ENCODE data around the gene MCC. TPM values are rescaled to one million over a fixed set of nuclear protein-coding genes. Genes with fewer than 3 reads are reported as not detected.

The MCC gene
- total RNA-seq, 1 donor from 2014 or later: 26.9 TPM

GRCh38 chr5:113510836-113511451 is 22.7 kb upstream of the MCC start:
- H3K9me3 Mint-ChIP-seq (ENCODE audit: unreplicated experiment): no peaks in the 10 kb centered on the region
- no peaks in the 10 kb centered on the region for H3K9me3 ChIP-seq (ENCODE audit: insufficient read depth, low read depth, low read length)
- H3K79me2 ChIP-seq (ENCODE audit: insufficient read depth, low read length): peaks cover 28% of the 10 kb centered on the region
- H3K4me1 ChIP-seq (ENCODE audit: insufficient read depth, low read length): peaks cover 5% of the 10 kb centered on the region
- no peak overlapping the region for H3K27ac Mint-ChIP-seq (ENCODE audit: unreplicated experiment)
- H3K27me3 ChIP-seq (ENCODE audit: insufficient read depth, low read length): no peaks in the 10 kb centered on the region
- H3K27me3 Mint-ChIP-seq (ENCODE audit: low read depth, unreplicated experiment): no peaks in the 10 kb centered on the region
- H4K20me1 ChIP-seq (ENCODE audit: insufficient read depth, low read length): peaks cover 4% of the 10 kb centered on the region
- no peak overlapping the region for H3K4me3 ChIP-seq (ENCODE audit: insufficient read depth, low read depth, low read length)
- no peaks in the 10 kb centered on the region for H3K36me3 ChIP-seq (ENCODE audit: insufficient read depth, low read length)
- no peak overlapping the region for H3K9ac ChIP-seq (ENCODE audit: low read length)
- H3K27ac ChIP-seq (ENCODE audit: low read depth, low read length): no peak overlapping the region
- DNase-seq (ENCODE audit: low read depth): no peak
- peaks cover 4% of the 10 kb centered on the region for H3K4me1 Mint-ChIP-seq (ENCODE audit: low read depth, unreplicated experiment)
- TF ChIP-seq EZH2 (IDR thresholded peaks at IDR 0.05; ENCODE audit: insufficient read depth, low read length) (no peak), CTCF (IDR thresholded peaks at IDR 0.05; ENCODE audit: insufficient read depth, low read depth, low read length) (peak; percentile 49)
- peak; percentile 39 for FAIRE-seq
- H3K4me2 ChIP-seq (ENCODE audit: low read length): no peak overlapping the region
- H3K36me3 Mint-ChIP-seq (ENCODE audit: low read depth, unreplicated experiment): no peaks in the 10 kb centered on the region
- H2AFZ ChIP-seq (ENCODE audit: low read depth, low read length): no peak overlapping the region
- H3K4me3 Mint-ChIP-seq (ENCODE audit: unreplicated experiment): no peak overlapping the region

GRCh38 chr5:113508756-113509155 is 20.5 kb upstream of the MCC start:
- TF ChIP-seq CTCF (IDR thresholded peaks at IDR 0.05; ENCODE audit: insufficient read depth, low read depth, low read length) (no peak), EZH2 (IDR thresholded peaks at IDR 0.05; ENCODE audit: insufficient read depth, low read length) (no peak)
- no peak overlapping the region for H2AFZ ChIP-seq (ENCODE audit: low read depth, low read length)
- no peak overlapping the region for H3K4me3 ChIP-seq (ENCODE audit: insufficient read depth, low read depth, low read length)
- H3K36me3 Mint-ChIP-seq (ENCODE audit: low read depth, unreplicated experiment): no peaks in the 10 kb centered on the region
- H3K9ac ChIP-seq (ENCODE audit: low read length): no peak overlapping the region
- H3K36me3 ChIP-seq (ENCODE audit: insufficient read depth, low read length): no peaks in the 10 kb centered on the region
- DNase-seq (ENCODE audit: low read depth) (peak; percentile 30), FAIRE-seq (no peak)
- H3K27me3 ChIP-seq (ENCODE audit: insufficient read depth, low read length): no peaks in the 10 kb centered on the region
- H3K79me2 ChIP-seq (ENCODE audit: insufficient read depth, low read length): peaks cover 9% of the 10 kb centered on the region
- no peak overlapping the region for H3K27ac ChIP-seq (ENCODE audit: low read depth, low read length)
- H3K27ac Mint-ChIP-seq (ENCODE audit: unreplicated experiment): no peak overlapping the region
- H3K4me2 ChIP-seq (ENCODE audit: low read length): no peak overlapping the region
- no peaks in the 10 kb centered on the region for H3K27me3 Mint-ChIP-seq (ENCODE audit: low read depth, unreplicated experiment)
- peaks cover 8% of the 10 kb centered on the region for H3K4me1 Mint-ChIP-seq (ENCODE audit: low read depth, unreplicated experiment)
- H4K20me1 ChIP-seq (ENCODE audit: insufficient read depth, low read length): no peaks in the 10 kb centered on the region
- H3K4me1 ChIP-seq (ENCODE audit: insufficient read depth, low read length): no peaks in the 10 kb centered on the region
- no peaks in the 10 kb centered on the region for H3K9me3 Mint-ChIP-seq (ENCODE audit: unreplicated experiment)
- no peak overlapping the region for H3K4me3 Mint-ChIP-seq (ENCODE audit: unreplicated experiment)
- no peaks in the 10 kb centered on the region for H3K9me3 ChIP-seq (ENCODE audit: insufficient read depth, low read depth, low read length)

GRCh38 chr5:113507601-113508000 is 19.3 kb upstream of the MCC start:
- no peak overlapping the region for H3K27ac Mint-ChIP-seq (ENCODE audit: unreplicated experiment)
- no peaks in the 10 kb centered on the region for H3K4me1 ChIP-seq (ENCODE audit: insufficient read depth, low read length)
- no peak for TF ChIP-seq CTCF (IDR thresholded peaks at IDR 0.05; ENCODE audit: insufficient read depth, low read depth, low read length)
- no peak for TF ChIP-seq EZH2 (IDR thresholded peaks at IDR 0.05; ENCODE audit: insufficient read depth, low read length)
- no peak overlapping the region for H3K9ac ChIP-seq (ENCODE audit: low read length)
- peaks cover 8% of the 10 kb centered on the region for H3K4me1 Mint-ChIP-seq (ENCODE audit: low read depth, unreplicated experiment)
- no peaks in the 10 kb centered on the region for H3K36me3 Mint-ChIP-seq (ENCODE audit: low read depth, unreplicated experiment)
- DNase-seq (ENCODE audit: low read depth) (no peak), FAIRE-seq (no peak)
- no peak overlapping the region for H2AFZ ChIP-seq (ENCODE audit: low read depth, low read length)
- H3K4me2 ChIP-seq (ENCODE audit: low read length): no peak overlapping the region
- no peaks in the 10 kb centered on the region for H3K9me3 Mint-ChIP-seq (ENCODE audit: unreplicated experiment)
- no peaks in the 10 kb centered on the region for H3K79me2 ChIP-seq (ENCODE audit: insufficient read depth, low read length)
- H3K4me3 ChIP-seq (ENCODE audit: insufficient read depth, low read depth, low read length): no peak overlapping the region
- no peaks in the 10 kb centered on the region for H3K36me3 ChIP-seq (ENCODE audit: insufficient read depth, low read length)
- H3K27me3 Mint-ChIP-seq (ENCODE audit: low read depth, unreplicated experiment): no peaks in the 10 kb centered on the region
- H3K9me3 ChIP-seq (ENCODE audit: insufficient read depth, low read depth, low read length): no peaks in the 10 kb centered on the region
- H3K27ac ChIP-seq (ENCODE audit: low read depth, low read length): no peak overlapping the region
- no peaks in the 10 kb centered on the region for H3K27me3 ChIP-seq (ENCODE audit: insufficient read depth, low read length)
- H3K4me3 Mint-ChIP-seq (ENCODE audit: unreplicated experiment): no peak overlapping the region
- no peaks in the 10 kb centered on the region for H4K20me1 ChIP-seq (ENCODE audit: insufficient read depth, low read length)
